NCI-H187 (cell line): ENCODE measurements around the gene BAG1.

Source experiments
- DNase-seq, 2 experiments: peaks; one replicate each; lab custom pipeline; 2025; lab: John Stamatoyannopoulos, UW

BAG1 gene

DNA sequence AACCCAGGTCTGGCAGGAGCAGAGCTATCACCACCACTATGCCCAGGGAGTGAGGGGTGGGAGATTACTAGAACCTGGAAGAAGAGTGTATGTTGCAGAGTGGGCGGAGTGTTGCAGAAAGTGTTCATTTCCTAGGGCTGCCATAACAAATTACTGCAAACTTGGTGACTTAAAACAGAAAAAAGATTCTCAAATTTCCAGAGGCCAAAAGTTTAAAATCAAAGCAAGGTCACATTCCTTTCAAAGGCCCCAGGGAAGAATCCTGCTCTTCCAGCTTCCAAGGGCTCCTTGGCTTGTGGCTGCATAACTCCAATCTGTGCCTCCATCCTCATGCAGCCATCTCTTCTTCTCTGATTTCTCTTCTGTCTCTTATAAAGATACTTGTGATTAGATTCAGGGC lies 55.1 kb downstream of the BAG1 start:
- DNase-seq, result no peak

DNA sequence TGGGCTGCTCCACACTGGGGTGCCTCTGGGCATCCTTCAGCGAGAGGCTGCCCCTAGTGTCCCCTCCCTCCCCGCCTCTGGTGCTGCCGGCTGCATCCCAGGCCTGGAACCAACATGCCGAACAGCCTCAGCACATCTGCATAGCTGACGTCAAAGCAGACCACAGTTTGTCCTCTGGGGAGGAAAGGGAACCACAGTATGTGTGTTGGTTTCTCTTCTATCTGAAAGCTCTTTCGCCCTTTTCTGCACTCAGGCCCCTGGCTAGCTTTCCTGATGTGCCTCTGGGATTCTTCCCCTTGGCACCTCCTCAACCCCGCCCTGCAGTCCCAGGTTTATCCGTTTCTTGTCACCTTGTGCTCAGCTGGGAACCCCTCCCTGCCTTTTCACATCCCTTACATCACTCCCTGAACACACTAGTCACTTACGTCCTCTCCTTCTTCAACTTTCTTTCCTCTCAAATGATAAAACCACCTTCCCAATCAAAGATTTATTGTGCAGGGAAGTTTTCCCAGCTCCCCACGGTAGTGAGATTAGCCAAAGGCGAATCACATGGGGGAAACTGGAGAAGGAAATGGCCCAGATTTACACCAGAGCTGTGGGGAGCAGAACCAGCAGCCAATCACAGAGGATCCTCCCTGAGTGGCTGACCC lies 61.8 kb downstream of the BAG1 start:
- DNase-seq, result no peak
